Activated naive CD4-positive, alpha-beta T cell treated with anti-CD3 and anti-CD28 coated beads for 36 hours (primary cell): Measurements from ENCODE around the gene CAMK2A. TPM values are rescaled to one million over a fixed set of nuclear protein-coding genes. Genes with fewer than 3 reads are reported as not detected.

ENCODE experiments used
- CTCF ChIA-PET: fragments of 350-600 bp; sonication (Branson Sonifier 250); formaldehyde crosslinking; loops from one replicate; lab custom pipeline; 2021; ENCODE audit warnings: antibody characterized with exemption; lab: Charles Lee
- DNase-seq: peaks from one replicate; pipeline ENCODE4 v3.0.0-alpha.2; 2020
- H3K27ac Mint-ChIP-seq: one replicate; pipeline ENCODE4 v1.8.0; 2021; ENCODE audit warnings: mild to moderate bottlenecking, mixed read lengths
- H3K27me3 Mint-ChIP-seq: one replicate; pipeline ENCODE4 v1.8.0; 2021; ENCODE audit warnings: low read depth, mixed read lengths
- H3K36me3 Mint-ChIP-seq: one replicate; pipeline ENCODE4 v1.8.0; 2021; ENCODE audit warnings: low read depth, mixed read lengths
- H3K4me1 Mint-ChIP-seq: one replicate; pipeline ENCODE4 v1.8.0; 2021; ENCODE audit warnings: low read depth, mixed read lengths
- H3K4me3 Mint-ChIP-seq: one replicate; pipeline ENCODE4 v1.8.0; 2021; ENCODE audit warnings: mild to moderate bottlenecking, moderate library complexity, mixed read lengths
- H3K9me3 Mint-ChIP-seq: one replicate; pipeline ENCODE4 v1.8.0; 2021; ENCODE audit warnings: mixed read lengths
- intact Hi-C: fragments of 100-400 bp; cut with micrococcal nuclease; formaldehyde crosslinking; loops from one replicate; pipeline ENCODE4 v1.15.1; 2023
- total RNA-seq, 2 experiments: library from RNA; stranded (reverse); gene quantifications; one replicate each; pipeline ENCODE4 v1.2.3, GENCODE V29; 2021

CAMK2A gene
- total RNA-seq, 2 experiments from 2014 or later: not detected

- Mint-ChIP-seq H3K36me3 (no peaks in the 10 kb centered on the region), H3K9me3 (no peaks in the 10 kb centered on the region)
- intact Hi-C loops: no loop called here
Measured at GRCh38 chr5:150281987-150282386, 7.6 kb downstream of the CAMK2A start.

GRCh38 chr5:150279330-150280020 is 10.1 kb downstream of the CAMK2A start:
- no peak for DNase-seq
- no peaks in the 10 kb centered on the region for H3K36me3 Mint-ChIP-seq
- no peaks in the 10 kb centered on the region for H3K27me3 Mint-ChIP-seq
- H3K4me1 Mint-ChIP-seq: no peaks in the 10 kb centered on the region
- intact Hi-C loops: no loop called here
- H3K4me3 Mint-ChIP-seq: no peak overlapping the region
- H3K9me3 Mint-ChIP-seq: no peaks in the 10 kb centered on the region
- no peak overlapping the region for H3K27ac Mint-ChIP-seq
- CTCF ChIA-PET: no interaction called here

More at GRCh38 chr5:150281987-150282386, 7.6 kb downstream of the CAMK2A start:
- no peaks in the 10 kb centered on the region for H3K4me1 Mint-ChIP-seq
- H3K27ac Mint-ChIP-seq: no peak overlapping the region
- H3K27me3 Mint-ChIP-seq: no peaks in the 10 kb centered on the region
- no peak for DNase-seq
- H3K4me3 Mint-ChIP-seq: no peak overlapping the region
- CTCF ChIA-PET: interaction anchor here (0.5 kb wide), 1 partner anchor 138 kb away, joined by 3 read pairs; no protein-coding TSS in a partner anchor

GRCh38 chr5:150278916-150279315 is 10.7 kb downstream of the CAMK2A start:
- no peak overlapping the region for H3K27ac Mint-ChIP-seq
- no peaks in the 10 kb centered on the region for H3K36me3 Mint-ChIP-seq
- intact Hi-C loops: no loop called here
- no peak for DNase-seq
- no peaks in the 10 kb centered on the region for H3K9me3 Mint-ChIP-seq
- no peaks in the 10 kb centered on the region for H3K27me3 Mint-ChIP-seq
- H3K4me1 Mint-ChIP-seq: no peaks in the 10 kb centered on the region
- H3K4me3 Mint-ChIP-seq: no peak overlapping the region
- CTCF ChIA-PET: no interaction called here

GRCh38 chr5:150278046-150278730 is 11.4 kb downstream of the CAMK2A start:
- no peaks in the 10 kb centered on the region for H3K36me3 Mint-ChIP-seq
- no peaks in the 10 kb centered on the region for H3K9me3 Mint-ChIP-seq
- no peak overlapping the region for H3K27ac Mint-ChIP-seq
- H3K4me3 Mint-ChIP-seq: no peak overlapping the region
- no peaks in the 10 kb centered on the region for H3K4me1 Mint-ChIP-seq
- CTCF ChIA-PET: interaction anchor here (0.6 kb wide), 1 partner anchor 26 kb away, joined by 3 read pairs; no protein-coding TSS in a partner anchor
- DNase-seq: no peak
- intact Hi-C loops: no loop called here
- H3K27me3 Mint-ChIP-seq: no peaks in the 10 kb centered on the region

GRCh38 chr5:150277043-150277442 is 12.5 kb downstream of the CAMK2A start:
- Mint-ChIP-seq H3K4me1 (no peaks in the 10 kb centered on the region), H3K4me3 (no peak overlapping the region), H3K36me3 (no peaks in the 10 kb centered on the region), H3K9me3 (no peaks in the 10 kb centered on the region), H3K27me3 (no peaks in the 10 kb centered on the region), H3K27ac (no peak overlapping the region)
- CTCF ChIA-PET: interaction anchor here (0.6 kb wide), 1 partner anchor 120 kb away, joined by 5 read pairs; no protein-coding TSS in a partner anchor
- DNase-seq: no peak
- intact Hi-C loops: no loop called here

GRCh38 chr5:150274811-150275210 is 14.8 kb downstream of the CAMK2A start:
- CTCF ChIA-PET: no interaction called here

GRCh38 chr5:150272531-150272930 is 17.0 kb downstream of the CAMK2A start:
- H3K36me3 Mint-ChIP-seq: no peaks in the 10 kb centered on the region
- no peaks in the 10 kb centered on the region for H3K27me3 Mint-ChIP-seq
- CTCF ChIA-PET: interaction anchor here (0.6 to 1.2 kb wide), 2 partner anchors 70 to 345 kb away, joined by 3 read pairs; no protein-coding TSS in a partner anchor
- H3K4me3 Mint-ChIP-seq: no peak overlapping the region
- intact Hi-C loops: loop anchor here (1.0 kb wide), 2 partner anchors 78 to 164 kb away; no protein-coding TSS in a partner anchor
- H3K4me1 Mint-ChIP-seq: no peaks in the 10 kb centered on the region
- H3K9me3 Mint-ChIP-seq: no peaks in the 10 kb centered on the region
- no peak overlapping the region for H3K27ac Mint-ChIP-seq
- peak; percentile 32 for DNase-seq

More at GRCh38 chr5:150274811-150275210, 14.8 kb downstream of the CAMK2A start:
- Mint-ChIP-seq H3K27ac (no peak overlapping the region), H3K9me3 (no peaks in the 10 kb centered on the region), H3K27me3 (no peaks in the 10 kb centered on the region), H3K4me3 (no peak overlapping the region), H3K36me3 (no peaks in the 10 kb centered on the region), H3K4me1 (no peaks in the 10 kb centered on the region)
- DNase-seq: no peak
- intact Hi-C loops: no loop called here

GRCh38 chr5:150271923-150272322 is 17.6 kb downstream of the CAMK2A start:
- no peaks in the 10 kb centered on the region for H3K9me3 Mint-ChIP-seq
- CTCF ChIA-PET: interaction anchor here (1.2 kb wide), 1 partner anchor 71 kb away, joined by 3 read pairs; no protein-coding TSS in a partner anchor
- intact Hi-C loops: loop anchor here (1.0 kb wide), 2 partner anchors 78 to 164 kb away; no protein-coding TSS in a partner anchor
- no peaks in the 10 kb centered on the region for H3K36me3 Mint-ChIP-seq
- no peak for DNase-seq
- no peaks in the 10 kb centered on the region for H3K27me3 Mint-ChIP-seq
- H3K4me3 Mint-ChIP-seq: no peak overlapping the region
- no peaks in the 10 kb centered on the region for H3K4me1 Mint-ChIP-seq
- no peak overlapping the region for H3K27ac Mint-ChIP-seq

- Mint-ChIP-seq H3K27me3 (no peaks in the 10 kb centered on the region), H3K4me1 (no peaks in the 10 kb centered on the region), H3K9me3 (no peaks in the 10 kb centered on the region), H3K36me3 (no peaks in the 10 kb centered on the region), H3K4me3 (no peak overlapping the region), H3K27ac (no peak overlapping the region)
- no peak for DNase-seq
- intact Hi-C loops: no loop called here
- CTCF ChIA-PET: interaction anchor here (0.5 to 1.2 kb wide), 2 partner anchors 71 to 1084 kb away, joined by 3 read pairs; no protein-coding TSS in a partner anchor
Measured at GRCh38 chr5:150271296-150271692, 18.3 kb downstream of the CAMK2A start.

- intact Hi-C loops: no loop called here
- no peaks in the 10 kb centered on the region for H3K9me3 Mint-ChIP-seq
- no peaks in the 10 kb centered on the region for H3K27me3 Mint-ChIP-seq
- CTCF ChIA-PET: interaction anchor here (0.5 to 0.7 kb wide), 2 partner anchors 36 to 1084 kb away, joined by 3 read pairs; no protein-coding TSS in a partner anchor
- H3K4me3 Mint-ChIP-seq: no peak overlapping the region
- H3K4me1 Mint-ChIP-seq: no peaks in the 10 kb centered on the region
- no peak for DNase-seq
- no peak overlapping the region for H3K27ac Mint-ChIP-seq
- no peaks in the 10 kb centered on the region for H3K36me3 Mint-ChIP-seq
Measured at GRCh38 chr5:150270541-150271295, 18.9 kb downstream of the CAMK2A start.

- no peaks in the 10 kb centered on the region for H3K4me1 Mint-ChIP-seq
- no peaks in the 10 kb centered on the region for H3K36me3 Mint-ChIP-seq
- no peak for DNase-seq
- CTCF ChIA-PET: no interaction called here
- no peaks in the 10 kb centered on the region for H3K9me3 Mint-ChIP-seq
- intact Hi-C loops: no loop called here
- H3K27me3 Mint-ChIP-seq: no peaks in the 10 kb centered on the region
- no peak overlapping the region for H3K4me3 Mint-ChIP-seq
- no peak overlapping the region for H3K27ac Mint-ChIP-seq
Measured at GRCh38 chr5:150266871-150267291, 22.7 kb downstream of the CAMK2A start.

GRCh38 chr5:150265870-150266383 is 23.6 kb downstream of the CAMK2A start:
- CTCF ChIA-PET: interaction anchor here (0.6 kb wide), 1 partner anchor 90 kb away, joined by 3 read pairs; no protein-coding TSS in a partner anchor
- no peak overlapping the region for H3K27ac Mint-ChIP-seq
- no peaks in the 10 kb centered on the region for H3K9me3 Mint-ChIP-seq
- no peaks in the 10 kb centered on the region for H3K36me3 Mint-ChIP-seq
- H3K4me1 Mint-ChIP-seq: no peaks in the 10 kb centered on the region
- intact Hi-C loops: no loop called here
- no peak for DNase-seq
- no peak overlapping the region for H3K4me3 Mint-ChIP-seq
- H3K27me3 Mint-ChIP-seq: no peaks in the 10 kb centered on the region
